Activated CD8-positive, alpha-beta memory T cell treated with anti-CD3 and anti-CD28 coated beads, Interleukin-2, amount 50 U/mL, for 1 hour (primary cell): Measurements from ENCODE around the gene GPATCH4.

Experiments
- DNase-seq: peaks from one replicate; pipeline ENCODE4 v3.0.0-alpha.2; 2020; ENCODE audit errors: extremely low read depth

GPATCH4 gene

DNA sequence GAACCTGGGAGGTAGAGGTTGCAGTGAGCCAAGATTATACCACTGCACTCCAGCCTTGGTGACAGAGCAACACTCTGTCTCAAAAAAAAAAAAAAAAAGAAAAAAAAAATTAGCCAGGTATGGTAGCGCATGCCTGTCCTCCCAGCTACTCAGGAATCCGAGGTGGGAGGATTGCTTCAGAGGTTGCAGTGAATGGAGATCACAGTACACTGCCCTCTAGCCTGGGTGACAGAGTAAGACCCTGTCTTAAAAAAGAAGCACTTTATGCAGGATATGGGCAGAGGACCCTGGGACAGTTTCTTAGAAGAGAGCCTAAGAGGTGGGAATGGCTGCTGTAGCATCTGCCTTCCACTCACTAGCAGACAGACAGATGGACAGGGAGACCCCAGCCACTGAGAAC, 51.9 kb downstream of the GPATCH4 start:
- no peak for DNase-seq

GRCh38 chr1:156547982-156548381, 53.3 kb downstream of the GPATCH4 start:
- no peak for DNase-seq

GRCh38 chr1:156547434-156547833, 53.8 kb downstream of the GPATCH4 start:
- DNase-seq = no peak

DNA sequence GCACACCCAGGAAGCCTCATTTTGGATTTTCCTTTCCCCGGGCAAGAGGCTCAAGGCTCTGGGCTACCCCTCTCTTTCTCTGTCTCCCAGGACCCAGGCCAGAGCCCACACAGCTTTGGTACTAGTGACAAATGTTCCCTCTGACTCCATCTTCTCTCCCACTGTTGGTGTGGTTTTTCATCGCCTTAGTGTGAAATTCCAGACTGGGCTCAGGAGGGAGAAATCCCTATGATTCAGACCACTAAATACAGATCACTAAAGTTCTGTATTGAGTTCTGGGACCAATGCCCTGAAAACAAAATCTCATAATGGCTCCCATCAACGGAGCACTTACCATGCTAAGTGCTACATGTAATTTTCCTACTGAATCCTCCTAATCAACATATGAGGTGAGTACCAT, 55.0 kb downstream of the GPATCH4 start:
- DNase-seq = no peak

GRCh38 chr1:156544592-156545102, 56.6 kb downstream of the GPATCH4 start:
- no peak for DNase-seq
